WTC11 (cell line): ENCODE results near the gene ARL6IP5. TPM values are rescaled to one million over a fixed set of nuclear protein-coding genes. Genes with fewer than 3 reads are reported as not detected.

Experiments used
- ATAC-seq: fragments of 200-7000 bp; cut with Tn5 transposase; 2 replicates; pipeline ENCODE4 v1.10.0; 2021; ENCODE audit warnings: mild to moderate bottlenecking, moderate library complexity
- CTCF ChIA-PET: fragments of 300-600 bp; sonication (Branson Sonifier 250); formaldehyde crosslinking; loops from one replicate; lab custom pipeline; 2021; ENCODE audit warnings: antibody characterized with exemption; lab: Charles Lee
- POLR2A ChIA-PET: fragments of 350-600 bp; sonication (Branson Sonifier 250); formaldehyde crosslinking; loops from one replicate; lab custom pipeline; 2021; ENCODE audit warnings: antibody characterized with exemption; lab: Charles Lee
- DNase-seq: peaks from one replicate; pipeline ENCODE4 v3.0.0; 2021; ENCODE audit warnings: low spot score
- H3K27ac Mint-ChIP-seq: 2 replicates; pipeline ENCODE4 v1.8.0; 2021; ENCODE audit warnings: mixed read lengths
- H3K27me3 Mint-ChIP-seq: 2 replicates; pipeline ENCODE4 v1.8.0; 2021; ENCODE audit warnings: low read depth, mild to moderate bottlenecking, moderate library complexity, mixed read lengths
- H3K36me3 Mint-ChIP-seq: 2 replicates; pipeline ENCODE4 v1.8.0; 2021; ENCODE audit warnings: mixed read lengths
- H3K4me1 Mint-ChIP-seq: 2 replicates; pipeline ENCODE4 v1.8.0; 2022; ENCODE audit warnings: mixed read lengths
- H3K4me3 Mint-ChIP-seq: 2 replicates; pipeline ENCODE4 v1.8.0; 2021; ENCODE audit warnings: mild to moderate bottlenecking, moderate library complexity, mixed read lengths
- H3K9me3 Mint-ChIP-seq: 2 replicates; pipeline ENCODE4 v1.8.0; 2021; ENCODE audit warnings: mixed read lengths
- E2F1 ChIP-seq: sonication (generic); formaldehyde crosslinking; IDR thresholded peaks from 2 replicates; pipeline ENCODE4 v1.8.0; 2022; ENCODE audit warnings: mild to moderate bottlenecking, missing genetic modification reagents
- E2F5 ChIP-seq: sonication (generic); formaldehyde crosslinking; IDR thresholded peaks from 2 replicates; pipeline ENCODE4 v1.8.1; 2022; ENCODE audit warnings: mild to moderate bottlenecking, moderate library complexity, missing genetic modification reagents
- EMX1 ChIP-seq: fragments of 250-450 bp; sonication (Bioruptor Pico); IDR thresholded peaks from 2 replicates; pipeline ENCODE4 v1.8.0; 2021; ENCODE audit warnings: mild to moderate bottlenecking
- ESRRA ChIP-seq: sonication (generic); formaldehyde crosslinking; IDR thresholded peaks from 2 replicates; pipeline ENCODE4 v1.8.1; 2022; ENCODE audit warnings: mild to moderate bottlenecking, missing genetic modification reagents, borderline replicate concordance
- FOXK1 ChIP-seq: sonication (generic); formaldehyde crosslinking; IDR thresholded peaks from 2 replicates; pipeline ENCODE4 v1.8.0; 2022; ENCODE audit warnings: mild to moderate bottlenecking, moderate library complexity, missing genetic modification reagents
- IRF1 ChIP-seq: sonication (generic); formaldehyde crosslinking; IDR thresholded peaks from 2 replicates; pipeline ENCODE4 v1.8.0; 2023; ENCODE audit warnings: missing genetic modification reagents
- RORB ChIP-seq: fragments of 250-450 bp; sonication (Bioruptor Pico); IDR thresholded peaks from 2 replicates; pipeline ENCODE4 v1.9.0; 2021; ENCODE audit warnings: mild to moderate bottlenecking
- SP1 ChIP-seq: sonication (generic); formaldehyde crosslinking; conservative IDR thresholded peaks from 2 replicates; pipeline ENCODE4 v1.8.1; 2022; ENCODE audit warnings: missing genetic modification reagents
- USF1 ChIP-seq: sonication (generic); formaldehyde crosslinking; IDR thresholded peaks from 2 replicates; pipeline ENCODE4 v1.8.0; 2022; ENCODE audit warnings: mild to moderate bottlenecking, missing genetic modification reagents
- ZBTB21 ChIP-seq: sonication (generic); formaldehyde crosslinking; IDR thresholded peaks from 2 replicates; pipeline ENCODE4 v1.8.1; 2023; ENCODE audit warnings: mild to moderate bottlenecking, missing genetic modification reagents, borderline replicate concordance
- ZNF138 ChIP-seq: sonication (generic); formaldehyde crosslinking; conservative IDR thresholded peaks from 2 replicates; pipeline ENCODE4 v1.8.1; 2022; ENCODE audit warnings: mild to moderate bottlenecking, moderate library complexity, missing genetic modification reagents
- ZNF263 ChIP-seq: sonication (generic); formaldehyde crosslinking; IDR thresholded peaks from 2 replicates; pipeline ENCODE4 v1.8.1; 2022; ENCODE audit warnings: low read depth, mild to moderate bottlenecking, moderate library complexity, missing genetic modification reagents
- total RNA-seq: library from RNA; stranded (reverse); gene quantifications from 3 replicates; pipeline ENCODE4 v1.2.3, GENCODE V29; 2021
- TF ChIP-seq, protein P1 (sequence below): fragments of 250-450 bp; sonication (Bioruptor Pico); conservative IDR thresholded peaks from 2 replicates; pipeline ENCODE4 v1.9.0; 2021; ENCODE audit warnings: mild to moderate bottlenecking
- TF ChIP-seq, protein P2 (sequence below): fragments of 200-600 bp; IDR thresholded peaks from 2 replicates; pipeline ENCODE4 v1.8.0; 2022; ENCODE audit warnings: antibody characterized with exemption
- TF ChIP-seq, protein P3 (sequence below): fragments of 250-450 bp; sonication (Bioruptor Pico); IDR thresholded peaks from 2 replicates; pipeline ENCODE4 v1.9.0; 2021; ENCODE audit warnings: moderate library complexity, mild to moderate bottlenecking, inconsistent platforms, borderline replicate concordance

The ARL6IP5 gene
- total RNA-seq, 1 experiment from 2014 or later = 28.4 TPM

GRCh38 chr3:69059688-69060087 is 25.0 kb upstream of the ARL6IP5 start:
- CTCF ChIA-PET = no interaction called here
- ATAC-seq (no peak), DNase-seq (no peak)
- Mint-ChIP-seq H3K4me3 (no peak overlapping the region), H3K4me1 (no peaks in the 10 kb centered on the region), H3K27me3 (no peaks in the 10 kb centered on the region), H3K36me3 (peaks cover 69% of the 10 kb centered on the region), H3K27ac (no peak overlapping the region), H3K9me3 (no peaks in the 10 kb centered on the region)
- TF ChIP-seq RORB (CRISPR knock-in tag) = no peak
- TF ChIP-seq USF1 = no peak
- TF ChIP-seq, protein P1, sequence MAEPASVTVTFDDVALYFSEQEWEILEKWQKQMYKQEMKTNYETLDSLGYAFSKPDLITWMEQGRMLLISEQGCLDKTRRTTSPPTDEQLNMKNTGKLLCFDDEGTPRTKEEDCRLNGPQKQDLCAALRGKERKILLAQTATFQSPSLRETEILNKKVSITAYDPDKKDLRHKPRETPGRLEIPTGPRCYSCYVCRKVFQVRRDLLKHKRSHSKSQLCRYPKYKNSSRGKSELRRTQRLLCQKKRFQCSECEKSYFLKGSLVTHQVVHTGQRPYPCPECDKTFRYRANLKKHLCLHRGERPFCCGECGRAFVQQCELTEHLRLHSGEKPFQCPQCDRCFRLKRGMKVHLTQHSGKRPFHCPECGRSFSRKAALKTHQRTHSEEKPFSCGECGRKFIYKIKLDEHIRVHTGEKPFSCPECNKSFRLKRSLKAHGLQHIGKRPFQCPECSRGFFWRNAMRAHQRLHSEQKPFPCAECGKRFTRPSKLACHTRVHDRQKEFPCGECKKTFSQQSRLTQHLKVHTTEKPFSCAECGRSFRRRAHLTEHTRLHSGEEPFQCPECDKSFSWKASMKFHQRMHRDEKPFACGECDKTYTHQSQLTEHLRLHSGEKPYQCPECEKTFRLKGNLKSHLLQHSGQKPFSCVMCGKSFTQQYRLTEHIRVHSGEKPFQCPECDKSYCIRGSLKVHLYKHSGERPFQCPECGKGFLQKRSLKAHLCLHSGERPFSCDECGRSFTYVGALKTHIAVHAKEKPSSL (CRISPR knock-in tag) = no peak
- TF ChIP-seq, protein P2, sequence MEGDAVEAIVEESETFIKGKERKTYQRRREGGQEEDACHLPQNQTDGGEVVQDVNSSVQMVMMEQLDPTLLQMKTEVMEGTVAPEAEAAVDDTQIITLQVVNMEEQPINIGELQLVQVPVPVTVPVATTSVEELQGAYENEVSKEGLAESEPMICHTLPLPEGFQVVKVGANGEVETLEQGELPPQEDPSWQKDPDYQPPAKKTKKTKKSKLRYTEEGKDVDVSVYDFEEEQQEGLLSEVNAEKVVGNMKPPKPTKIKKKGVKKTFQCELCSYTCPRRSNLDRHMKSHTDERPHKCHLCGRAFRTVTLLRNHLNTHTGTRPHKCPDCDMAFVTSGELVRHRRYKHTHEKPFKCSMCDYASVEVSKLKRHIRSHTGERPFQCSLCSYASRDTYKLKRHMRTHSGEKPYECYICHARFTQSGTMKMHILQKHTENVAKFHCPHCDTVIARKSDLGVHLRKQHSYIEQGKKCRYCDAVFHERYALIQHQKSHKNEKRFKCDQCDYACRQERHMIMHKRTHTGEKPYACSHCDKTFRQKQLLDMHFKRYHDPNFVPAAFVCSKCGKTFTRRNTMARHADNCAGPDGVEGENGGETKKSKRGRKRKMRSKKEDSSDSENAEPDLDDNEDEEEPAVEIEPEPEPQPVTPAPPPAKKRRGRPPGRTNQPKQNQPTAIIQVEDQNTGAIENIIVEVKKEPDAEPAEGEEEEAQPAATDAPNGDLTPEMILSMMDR = no peak
- no peak for TF ChIP-seq SP1
- TF ChIP-seq E2F1 = no peak
- TF ChIP-seq IRF1 = no peak
- TF ChIP-seq FOXK1 (CRISPR knock-in tag) = no peak
- TF ChIP-seq ZBTB21 (CRISPR knock-in tag) = no peak
- TF ChIP-seq EMX1 = no peak
- TF ChIP-seq, protein P3, sequence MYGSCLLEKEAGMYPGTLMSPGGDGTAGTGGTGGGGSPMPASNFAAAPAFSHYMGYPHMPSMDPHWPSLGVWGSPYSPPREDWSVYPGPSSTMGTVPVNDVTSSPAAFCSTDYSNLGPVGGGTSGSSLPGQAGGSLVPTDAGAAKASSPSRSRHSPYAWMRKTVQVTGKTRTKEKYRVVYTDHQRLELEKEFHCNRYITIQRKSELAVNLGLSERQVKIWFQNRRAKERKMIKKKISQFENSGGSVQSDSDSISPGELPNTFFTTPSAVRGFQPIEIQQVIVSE (CRISPR knock-in tag) = no peak
- TF ChIP-seq ESRRA (CRISPR knock-in tag) = no peak
- TF ChIP-seq ZNF263 (CRISPR knock-in tag) = no peak
- POLR2A ChIA-PET = no interaction called here

DNA sequence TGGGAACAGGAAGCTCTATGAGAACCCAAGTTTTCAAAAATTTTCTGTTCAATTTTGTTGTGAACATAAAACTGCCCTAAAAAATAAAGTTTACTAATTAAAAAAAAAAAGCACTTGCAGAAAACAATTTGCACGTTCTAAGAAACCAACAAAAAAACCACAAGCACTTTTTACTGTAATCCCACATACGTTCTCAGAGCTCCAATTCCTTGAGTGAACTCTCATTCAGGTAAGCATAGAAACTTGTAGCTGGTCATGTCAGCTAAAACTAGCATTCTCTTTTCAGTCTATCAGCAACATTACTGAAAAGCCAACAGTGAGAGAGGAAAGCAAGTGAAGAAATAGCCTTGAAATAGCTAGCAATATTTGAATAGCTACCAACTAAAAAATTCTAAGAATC is 21.1 kb upstream of the ARL6IP5 start:
- no peaks in the 10 kb centered on the region for H3K4me1 Mint-ChIP-seq

More for the DNA sequence above, 21.1 kb upstream of the ARL6IP5 start:
- ChIA-PET CTCF (no interaction called here), POLR2A (no interaction called here)
- no peak overlapping the region; the same call in 1 of the 2 replicates for H3K27ac Mint-ChIP-seq
- no peaks in the 10 kb centered on the region for H3K9me3 Mint-ChIP-seq
- no peaks in the 10 kb centered on the region for H3K27me3 Mint-ChIP-seq
- H3K36me3 Mint-ChIP-seq = peaks cover 43% of the 10 kb centered on the region
- H3K4me3 Mint-ChIP-seq = no peak overlapping the region
- TF ChIP-seq ZNF138 (CRISPR knock-in tag) = no peak
- no peak for TF ChIP-seq E2F5 (CRISPR knock-in tag)
- no peak for DNase-seq
- ATAC-seq = no peak
